ENCODE measurements around the gene NOS1AP.

The NOS1AP gene

DNA sequence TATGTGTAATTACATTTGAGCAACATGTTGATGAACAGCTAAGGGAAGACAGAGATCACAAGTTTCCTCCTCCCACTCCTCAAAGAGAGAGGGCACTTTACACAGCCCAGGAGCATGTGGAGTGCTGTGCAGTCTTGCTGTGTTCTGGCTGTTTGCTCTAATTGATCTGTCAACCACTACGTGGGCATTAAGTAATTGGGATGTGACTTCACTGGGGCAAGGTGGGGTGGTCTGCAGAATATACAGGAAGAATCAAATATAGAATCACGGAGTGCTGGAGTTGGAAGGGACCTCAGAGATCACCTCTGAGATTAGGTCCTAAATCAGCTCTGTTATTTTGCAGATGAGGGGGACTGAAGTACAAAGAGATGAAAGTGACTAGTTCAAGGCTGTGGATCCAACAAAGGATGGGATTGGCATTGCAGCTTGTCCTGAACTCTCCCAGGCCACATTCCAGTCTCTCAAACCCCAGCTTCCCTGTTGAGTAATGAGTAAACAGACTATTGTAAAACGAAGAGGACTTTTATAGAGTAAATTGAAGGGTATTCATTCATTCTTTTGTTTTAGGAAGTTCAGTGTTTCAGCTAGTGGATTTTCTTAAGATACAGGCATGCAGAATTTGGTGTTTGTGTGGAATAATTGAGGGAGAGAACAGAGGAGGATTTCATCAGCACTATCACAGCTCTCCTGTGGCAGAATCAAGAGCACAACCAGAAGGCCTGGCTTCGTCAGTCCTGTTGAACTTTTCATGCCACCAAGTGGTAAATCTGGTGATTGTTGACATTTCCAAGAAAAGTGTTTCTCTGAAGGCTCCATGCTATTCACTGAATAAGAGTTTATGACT lies 22.4 kb downstream of the NOS1AP start:
- DNase-seq: no peak

GRCh38 chr1:162093095-162093494 lies 23.6 kb downstream of the NOS1AP start:
- DNase-seq: no peak

- DNase-seq: no peak
These were observed 24.8 kb downstream of the NOS1AP start for GRCh38 chr1:162094271-162094670.

DNA sequence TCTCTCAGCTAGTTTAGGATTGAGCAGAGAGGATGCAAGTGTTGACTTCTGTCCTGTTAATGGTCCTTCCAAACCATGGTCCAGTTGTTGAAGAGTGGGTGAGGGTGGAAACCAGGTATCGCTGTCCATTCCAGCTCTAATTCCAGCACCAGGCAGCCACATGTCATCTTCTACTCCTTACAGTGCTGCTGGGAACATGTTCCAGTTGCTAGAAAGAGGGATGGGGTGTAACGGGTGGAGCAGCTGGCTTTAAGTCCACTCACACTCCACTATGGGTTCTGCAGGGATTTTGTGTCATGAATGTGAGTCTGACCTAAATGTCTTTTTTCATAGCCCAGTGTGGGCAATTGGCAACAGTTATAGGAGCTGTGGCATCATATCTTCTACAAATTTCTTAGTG lies 25.2 kb downstream of the NOS1AP start:
- DNase-seq: no peak

GRCh38 chr1:162107911-162108310 lies 38.4 kb downstream of the NOS1AP start:
- no peak for DNase-seq

DNA sequence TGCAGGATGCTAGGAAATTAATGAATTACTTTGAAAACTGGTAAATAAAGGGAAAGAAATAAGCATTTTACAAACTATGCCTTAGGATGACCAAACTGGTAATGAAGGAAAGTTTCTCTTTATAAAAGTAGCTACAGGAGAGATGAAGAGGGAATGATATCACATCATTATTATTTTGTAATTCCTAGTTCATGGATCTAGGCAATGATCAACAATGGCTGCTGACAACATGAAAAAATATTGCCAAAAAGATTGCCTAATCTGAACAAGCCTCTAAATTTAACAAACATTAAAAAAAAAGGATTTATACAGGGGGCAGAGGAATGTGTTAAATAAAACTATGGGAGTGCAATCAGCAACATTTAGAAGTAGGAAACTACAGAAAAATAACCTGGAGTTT lies 38.9 kb downstream of the NOS1AP start:
- no peak for DNase-seq

GRCh38 chr1:162110910-162111309 lies 41.4 kb downstream of the NOS1AP start:
- no peak for DNase-seq

DNA sequence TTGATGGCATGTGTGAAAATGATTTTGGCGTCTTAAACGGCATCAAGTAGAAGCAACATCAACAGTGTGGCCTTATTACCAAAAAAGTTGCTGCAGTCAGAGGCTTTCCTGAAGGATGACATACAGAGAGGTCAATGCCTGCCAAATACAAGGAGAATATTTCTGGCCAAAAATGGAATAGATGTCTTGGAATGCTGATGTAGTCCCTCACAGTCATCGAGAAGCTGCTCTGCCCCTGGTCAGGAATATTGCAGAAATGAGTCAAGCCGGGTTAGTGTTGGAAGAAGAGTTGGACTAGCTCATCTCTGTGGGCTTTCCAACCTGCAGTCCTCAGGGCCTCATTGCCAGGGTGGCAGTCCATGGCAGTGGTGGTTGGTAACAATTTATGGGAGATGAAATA lies 42.1 kb downstream of the NOS1AP start:
- no peak for DNase-seq

DNA sequence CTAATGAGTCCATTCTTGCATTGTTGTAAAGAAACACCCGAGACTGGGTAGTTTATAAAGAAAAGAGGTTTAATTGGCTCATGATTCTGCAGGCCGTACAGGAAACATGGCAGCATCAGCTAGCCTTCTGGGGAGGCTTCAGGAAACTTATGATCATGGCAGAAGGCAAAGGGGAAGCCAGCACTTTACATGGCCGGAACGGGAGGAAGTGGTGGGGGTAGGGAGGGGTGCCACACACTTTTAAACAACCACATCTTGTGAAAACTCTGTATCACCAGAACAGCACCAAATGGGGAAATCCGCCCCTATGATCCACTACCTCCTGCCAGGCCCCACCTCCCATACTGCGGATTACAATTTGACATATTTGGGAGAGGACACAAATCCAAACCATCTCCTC lies 43.9 kb downstream of the NOS1AP start:
- no peak for DNase-seq

- no peak for DNase-seq
These were observed 47.7 kb downstream of the NOS1AP start for GRCh38 chr1:162117039-162117774.

GRCh38 chr1:162118063-162118462 lies 48.6 kb downstream of the NOS1AP start:
- no peak for DNase-seq

- DNase-seq: no peak
These were observed 59.3 kb downstream of the NOS1AP start for GRCh38 chr1:162128693-162129356.

- no peak for DNase-seq
These were observed 60.8 kb downstream of the NOS1AP start for GRCh38 chr1:162130308-162130707.

DNA sequence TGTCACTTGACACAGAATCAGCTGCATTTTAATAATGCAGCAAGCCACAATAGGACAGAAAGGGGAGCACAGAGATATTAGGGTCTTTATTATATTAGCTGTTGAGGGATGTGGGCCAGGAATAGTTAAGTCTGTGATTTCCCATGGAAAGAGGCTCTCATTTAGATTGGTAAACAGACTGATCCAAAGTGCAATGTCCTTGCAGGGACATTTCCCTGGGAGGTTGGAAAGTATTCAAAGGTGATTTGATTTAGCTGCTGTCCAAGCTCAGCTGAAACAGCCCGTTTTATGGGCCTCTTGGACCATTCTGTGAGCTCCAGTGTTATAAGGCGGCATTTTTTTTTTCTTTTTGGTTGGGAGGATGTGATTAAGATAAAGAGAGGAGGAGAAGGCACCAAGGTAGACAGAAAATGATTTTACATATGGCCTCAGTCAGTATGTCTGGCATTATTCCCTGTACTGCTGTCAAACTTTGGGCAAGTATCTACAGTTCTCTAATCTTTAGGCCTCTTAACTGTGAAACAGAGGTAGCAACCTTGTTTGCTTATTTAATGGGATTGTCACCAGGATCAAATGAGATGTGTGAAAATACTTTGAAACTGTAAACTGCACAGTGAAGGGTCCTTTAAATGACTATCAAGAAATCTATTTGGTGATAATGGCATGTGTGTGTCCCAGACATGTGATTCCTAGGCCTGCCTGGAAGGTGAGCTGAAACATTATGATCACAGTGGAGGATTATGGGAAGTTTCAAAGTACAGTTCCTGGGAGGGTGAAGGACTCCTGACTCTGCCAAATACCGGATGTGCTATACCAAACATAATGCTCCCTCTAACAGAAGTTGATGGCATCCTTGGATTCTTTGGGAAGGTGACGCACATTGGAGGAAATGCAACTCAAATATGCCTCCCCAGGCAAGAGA lies 62.2 kb downstream of the NOS1AP start:
- no peak for DNase-seq

GRCh38 chr1:162133566-162133965 lies 64.1 kb downstream of the NOS1AP start:
- no peak for DNase-seq

GRCh38 chr1:162134646-162135045 lies 65.2 kb downstream of the NOS1AP start:
- DNase-seq: no peak

GRCh38 chr1:162135271-162135775 lies 65.8 kb downstream of the NOS1AP start:
- DNase-seq: no peak

GRCh38 chr1:162136760-162137159 lies 67.3 kb downstream of the NOS1AP start:
- DNase-seq: no peak

DNA sequence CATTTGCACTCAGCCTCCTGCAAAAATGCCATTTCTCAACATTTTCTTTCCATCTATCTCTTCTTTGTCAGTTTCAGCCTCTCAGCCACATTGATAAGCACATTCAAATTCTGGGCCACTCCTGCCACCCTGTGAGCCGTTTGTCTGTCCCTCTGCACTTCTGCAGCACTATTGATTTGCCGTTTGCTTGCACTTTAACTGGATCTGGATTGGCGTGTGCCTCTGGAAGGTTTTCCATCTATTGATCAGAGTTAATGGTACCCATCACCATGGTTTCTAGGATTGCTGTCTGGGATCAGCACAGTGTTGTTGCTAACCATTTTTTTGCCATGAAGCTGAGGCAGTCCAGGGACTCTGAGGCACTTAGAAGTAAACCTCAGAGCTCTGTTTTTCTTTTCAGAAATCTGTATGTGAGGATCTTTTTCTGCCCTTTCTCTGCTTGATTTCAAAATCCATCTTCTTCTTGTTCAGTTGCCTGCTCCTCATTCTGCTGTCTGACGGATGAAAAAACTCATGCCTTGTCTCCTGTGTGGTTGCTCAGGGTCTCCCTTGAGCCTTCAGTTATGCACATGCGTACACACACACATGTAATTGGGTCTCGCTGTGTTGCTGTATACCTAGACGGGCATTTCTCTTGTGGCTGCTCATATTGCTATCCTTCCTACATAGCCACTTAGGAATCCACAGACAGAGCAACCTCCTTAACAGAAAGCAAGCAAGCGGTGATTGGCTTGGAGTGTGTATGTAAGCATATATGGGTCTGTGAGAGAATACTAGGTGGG lies 67.9 kb downstream of the NOS1AP start:
- DNase-seq: no peak

- no peak for DNase-seq
These were observed 68.6 kb downstream of the NOS1AP start for GRCh38 chr1:162138112-162138511.

DNA sequence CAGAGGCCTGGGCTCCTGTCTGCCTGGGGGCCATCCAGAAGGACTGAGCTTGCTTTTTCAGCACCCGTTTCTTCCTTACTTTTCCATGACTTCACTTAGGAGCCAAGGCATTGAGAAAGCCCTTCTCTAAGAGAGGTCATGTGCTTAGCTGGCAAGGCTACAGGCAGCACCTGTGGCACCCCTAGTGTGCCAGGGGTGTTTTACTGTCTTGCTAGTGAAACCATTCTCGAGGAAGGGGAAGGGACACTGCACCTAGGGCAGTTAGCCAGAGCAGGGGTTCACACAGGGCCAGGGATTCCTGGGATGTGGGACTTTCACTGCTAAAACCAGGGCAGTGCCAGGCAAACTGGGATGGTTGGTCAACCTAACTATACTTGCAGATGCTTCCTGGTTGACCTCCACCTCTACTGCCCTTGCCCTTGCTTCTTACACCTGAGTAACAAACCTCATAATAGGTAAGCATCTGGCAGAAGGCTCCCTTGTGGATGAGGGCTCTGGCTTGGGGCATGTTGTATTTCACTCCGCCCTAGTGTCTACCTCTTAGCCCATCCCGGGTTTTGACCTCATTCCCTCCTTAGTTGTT lies 69.2 kb downstream of the NOS1AP start:
- no peak for DNase-seq
